GM18517 (cell line): Measurements from ENCODE around the gene ANAPC7.
"Not testable (repeated sequence)": the region's sequence is repeated elsewhere in the genome, so short reads cannot be mapped to it uniquely, and the experiment has no call there.

Experiments
- ATAC-seq: cut with Tn5 transposase; IDR thresholded peaks from one replicate; pipeline ENCODE4 v1.9.1; 2021; ENCODE audit warnings: mild to moderate bottlenecking, moderate library complexity; ENCODE audit not compliant: unreplicated experiment

Gene ANAPC7

DNA sequence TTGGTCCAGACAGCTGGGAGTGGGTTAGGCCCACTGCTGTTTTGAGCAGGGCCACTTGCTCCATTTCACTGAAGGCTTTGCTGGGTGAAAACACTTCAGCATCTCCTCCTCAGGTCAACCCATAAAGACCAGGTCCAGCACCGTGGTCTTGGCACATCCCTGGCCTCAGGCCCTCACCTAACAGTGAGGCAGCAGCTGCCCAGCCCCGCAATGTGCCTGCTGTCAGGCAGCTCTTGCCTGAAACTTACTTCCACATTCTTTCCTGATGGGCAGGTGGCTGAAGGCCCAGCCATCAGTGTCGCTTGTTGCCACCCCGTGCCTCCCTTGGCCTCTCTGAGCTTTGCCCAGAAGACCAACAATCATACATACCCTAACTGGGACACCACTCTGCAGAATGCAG is 54.4 kb downstream of the ANAPC7 start:
- ATAC-seq: no peak

- ATAC-seq: no peak
Measured at GRCh38 chr12:110348431-110349059, 55.0 kb downstream of the ANAPC7 start.

DNA sequence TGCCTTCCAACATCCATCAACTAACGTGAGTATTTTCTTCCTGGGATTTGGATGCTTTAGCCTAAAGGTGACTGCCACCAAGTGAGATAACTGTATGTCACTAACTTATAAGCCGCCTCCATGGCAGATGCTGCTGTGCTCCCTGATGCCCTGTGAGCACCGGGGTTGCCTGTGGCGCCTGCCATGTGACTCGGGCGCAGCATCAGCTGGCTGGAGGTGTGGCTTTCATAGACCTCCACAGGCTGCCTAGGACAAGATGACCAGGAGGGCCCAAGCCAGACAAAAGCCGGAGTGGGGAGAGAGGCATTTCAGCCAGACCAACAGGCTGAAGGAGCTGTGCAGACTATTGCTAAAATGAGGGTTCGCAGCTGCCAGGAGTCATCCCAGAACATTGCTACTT is 55.7 kb downstream of the ANAPC7 start:
- no peak for ATAC-seq

GRCh38 chr12:110345963-110346362 is 57.5 kb downstream of the ANAPC7 start:
- no peak for ATAC-seq

- ATAC-seq: no peak
Measured at GRCh38 chr12:110345176-110345661, 58.3 kb downstream of the ANAPC7 start.

DNA sequence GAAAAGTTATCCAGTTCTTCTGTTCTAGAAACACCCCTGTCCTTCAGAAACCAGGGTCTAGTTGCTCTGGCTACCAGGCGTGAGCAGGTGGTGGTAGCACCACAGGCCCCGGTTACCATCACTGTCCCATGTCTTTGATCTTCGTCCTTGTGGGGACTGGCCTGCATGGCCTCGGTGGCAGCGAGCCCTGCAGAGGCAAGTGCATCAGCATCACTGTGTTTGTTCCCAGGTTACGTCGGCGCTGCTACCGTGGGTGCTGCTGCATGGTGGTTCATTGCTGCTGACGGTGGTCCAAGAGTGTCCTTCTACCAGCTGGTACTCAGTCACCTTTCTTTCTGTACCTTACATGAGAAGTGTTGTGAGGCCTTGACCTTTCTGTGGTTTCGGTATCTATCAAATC is 58.9 kb downstream of the ANAPC7 start:
- ATAC-seq: no peak

- ATAC-seq: no peak
Measured at GRCh38 chr12:110343736-110344555, 59.6 kb downstream of the ANAPC7 start.

DNA sequence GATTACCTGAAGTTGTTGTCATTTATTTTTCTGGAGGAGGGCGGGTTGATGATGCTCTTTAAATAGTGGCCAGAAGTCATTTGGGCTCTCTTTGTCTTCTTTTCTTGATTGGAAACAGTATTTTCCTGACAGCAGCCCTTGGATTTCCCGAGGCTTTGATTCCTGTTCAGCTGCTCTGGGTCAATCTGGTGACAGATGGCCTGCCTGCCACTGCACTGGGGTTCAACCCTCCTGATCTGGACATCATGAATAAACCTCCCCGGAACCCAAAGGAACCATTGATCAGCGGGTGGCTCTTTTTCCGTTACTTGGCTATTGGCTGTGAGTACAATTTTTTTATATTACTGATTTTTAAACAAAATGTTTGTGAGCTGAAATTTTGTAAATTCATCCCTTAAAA is 60.4 kb downstream of the ANAPC7 start:
- ATAC-seq: no peak

DNA sequence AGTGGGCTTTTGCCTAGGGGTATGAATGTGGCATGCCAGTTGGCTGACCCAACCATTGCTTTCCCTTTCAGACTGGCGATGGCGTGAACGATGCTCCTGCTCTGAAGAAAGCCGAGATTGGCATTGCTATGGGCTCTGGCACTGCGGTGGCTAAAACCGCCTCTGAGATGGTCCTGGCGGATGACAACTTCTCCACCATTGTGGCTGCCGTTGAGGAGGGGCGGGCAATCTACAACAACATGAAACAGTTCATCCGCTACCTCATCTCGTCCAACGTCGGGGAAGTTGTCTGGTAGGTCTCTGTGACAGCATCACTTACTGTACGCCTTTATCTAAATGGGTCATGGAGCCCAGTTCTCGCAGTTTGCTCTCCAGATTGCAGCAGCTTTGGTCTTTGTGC is 61.4 kb downstream of the ANAPC7 start:
- ATAC-seq: no peak

DNA sequence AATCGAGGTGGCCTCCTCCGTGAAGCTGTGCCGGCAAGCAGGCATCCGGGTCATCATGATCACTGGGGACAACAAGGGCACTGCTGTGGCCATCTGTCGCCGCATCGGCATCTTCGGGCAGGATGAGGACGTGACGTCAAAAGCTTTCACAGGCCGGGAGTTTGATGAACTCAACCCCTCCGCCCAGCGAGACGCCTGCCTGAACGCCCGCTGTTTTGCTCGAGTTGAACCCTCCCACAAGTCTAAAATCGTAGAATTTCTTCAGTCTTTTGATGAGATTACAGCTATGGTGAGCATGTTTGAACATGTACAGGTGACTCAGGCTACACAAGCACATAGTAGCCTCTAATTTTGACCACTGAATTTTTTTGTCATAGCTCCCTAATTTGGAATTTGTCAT is 62.8 kb downstream of the ANAPC7 start:
- no peak for ATAC-seq

GRCh38 chr12:110340261-110340660 is 63.2 kb downstream of the ANAPC7 start:
- ATAC-seq: not testable (repeated sequence)

GRCh38 chr12:110339184-110339952 is 64.1 kb downstream of the ANAPC7 start:
- ATAC-seq: no peak

DNA sequence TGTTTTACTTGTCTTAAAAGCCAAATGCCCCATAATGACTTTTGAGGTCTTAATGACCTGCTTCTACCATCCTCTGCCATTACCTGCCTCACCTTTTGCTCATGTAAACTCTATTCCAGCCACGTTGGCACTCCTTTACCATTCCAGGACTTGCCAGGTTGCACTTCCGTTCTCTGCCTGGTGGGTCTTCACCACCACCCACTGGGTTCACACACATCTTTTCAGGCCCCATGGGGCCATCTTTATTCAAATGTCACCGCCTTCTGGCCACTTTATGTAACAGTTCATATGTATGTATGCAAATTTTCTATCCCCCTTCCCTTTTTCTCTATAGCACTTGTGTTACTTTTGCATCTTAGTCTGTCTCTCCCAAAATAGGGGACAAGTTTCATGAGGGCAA is 64.8 kb downstream of the ANAPC7 start:
- ATAC-seq: no peak

DNA sequence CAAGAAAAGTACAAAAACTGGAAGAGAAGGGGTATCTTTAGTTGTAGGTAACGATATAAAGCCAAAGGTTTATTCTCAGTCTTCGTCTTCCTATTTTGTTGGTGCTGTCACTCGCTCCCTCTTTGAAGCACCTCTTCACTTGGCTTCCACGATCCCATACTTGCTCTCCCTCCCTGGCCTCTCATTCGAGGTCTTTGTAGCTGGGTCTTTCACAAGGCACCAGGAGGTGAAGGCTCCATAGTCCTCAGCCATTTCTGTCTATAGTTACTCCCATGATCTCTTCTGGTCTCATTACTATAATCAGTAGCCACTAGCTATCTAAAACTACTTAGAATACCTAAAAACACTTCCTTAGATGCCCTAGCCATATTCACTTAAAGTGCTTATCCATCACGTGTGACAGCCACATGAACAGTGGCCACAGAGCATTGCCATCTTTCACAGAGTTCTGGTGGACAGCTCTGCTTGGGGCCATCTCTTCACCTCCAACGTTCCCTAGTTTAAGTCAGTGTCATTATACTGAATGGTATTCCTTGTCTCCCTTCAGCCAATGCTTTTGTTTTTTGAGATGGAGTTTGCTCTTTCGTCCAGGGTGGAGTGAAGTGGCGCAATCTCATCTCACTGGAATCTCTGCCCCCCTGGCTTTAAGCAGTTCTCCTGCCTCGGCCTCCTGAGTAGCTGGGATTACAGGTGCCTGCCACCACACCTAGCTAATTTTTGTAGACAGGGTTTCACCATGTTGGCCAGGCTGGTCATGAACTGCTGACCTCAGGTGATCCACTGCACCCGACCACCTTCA is 65.4 kb downstream of the ANAPC7 start:
- no peak for ATAC-seq

GRCh38 chr12:110335481-110336045 is 67.9 kb downstream of the ANAPC7 start:
- no peak for ATAC-seq

DNA sequence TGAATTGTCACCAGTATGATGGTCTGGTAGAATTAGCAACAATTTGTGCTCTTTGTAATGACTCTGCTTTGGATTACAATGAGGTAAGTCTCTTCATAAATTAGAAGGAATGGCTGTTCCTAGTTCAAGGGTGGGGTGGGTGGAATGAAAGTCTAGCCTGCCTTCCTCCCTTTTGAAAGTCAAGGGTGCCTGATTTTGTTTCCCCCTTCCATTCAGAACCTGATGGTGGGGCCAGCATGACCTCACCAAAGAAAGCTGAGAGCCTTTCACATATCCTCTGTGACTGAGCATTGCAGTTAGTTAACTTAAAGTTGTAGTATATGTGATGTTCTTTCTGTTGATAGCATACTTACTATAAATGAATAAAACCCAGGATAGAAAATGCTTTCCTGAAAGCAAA is 70.3 kb downstream of the ANAPC7 start:
- ATAC-seq: no peak

DNA sequence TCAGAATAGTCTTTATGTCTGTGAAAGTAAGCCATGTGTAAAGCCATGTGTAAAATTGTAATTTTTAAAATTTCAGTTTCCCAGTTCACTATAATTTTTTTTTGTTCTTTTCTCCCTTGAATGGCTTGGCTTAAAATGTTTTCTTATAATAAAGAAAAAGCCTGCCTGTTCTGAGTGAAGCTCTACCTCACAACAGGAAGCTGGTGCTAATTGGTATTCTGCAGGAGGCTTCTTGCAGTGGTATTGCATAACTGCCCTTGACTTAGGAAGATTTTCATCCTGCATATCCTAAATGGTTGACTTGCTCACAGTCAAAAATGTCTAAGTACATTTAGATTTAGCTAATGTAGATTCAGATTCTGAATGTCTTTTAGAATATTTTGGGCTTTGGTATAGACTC is 73.0 kb downstream of the ANAPC7 start:
- no peak for ATAC-seq

- no peak for ATAC-seq
Measured at GRCh38 chr12:110330124-110330523, 73.4 kb downstream of the ANAPC7 start.

DNA sequence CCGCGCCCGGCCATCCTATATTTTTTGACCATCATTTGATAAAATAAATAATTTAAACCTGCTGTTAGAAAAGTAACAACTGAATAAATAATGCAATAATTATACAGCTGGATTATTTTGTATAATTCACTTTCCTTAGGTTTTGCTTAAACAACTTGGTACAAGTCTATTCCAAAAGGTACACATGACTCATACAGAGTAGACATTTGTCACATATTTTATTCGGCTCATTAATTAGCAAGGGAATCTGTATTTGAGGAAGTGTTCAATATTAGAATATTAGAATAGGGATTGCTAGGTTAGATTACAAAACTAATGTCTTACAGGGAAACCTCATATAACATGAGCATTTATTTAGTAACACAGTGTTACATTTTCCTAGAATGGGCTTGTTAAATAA is 73.8 kb downstream of the ANAPC7 start:
- no peak for ATAC-seq
